ENCODE results near the gene FAM222A.

The FAM222A gene

DNA sequence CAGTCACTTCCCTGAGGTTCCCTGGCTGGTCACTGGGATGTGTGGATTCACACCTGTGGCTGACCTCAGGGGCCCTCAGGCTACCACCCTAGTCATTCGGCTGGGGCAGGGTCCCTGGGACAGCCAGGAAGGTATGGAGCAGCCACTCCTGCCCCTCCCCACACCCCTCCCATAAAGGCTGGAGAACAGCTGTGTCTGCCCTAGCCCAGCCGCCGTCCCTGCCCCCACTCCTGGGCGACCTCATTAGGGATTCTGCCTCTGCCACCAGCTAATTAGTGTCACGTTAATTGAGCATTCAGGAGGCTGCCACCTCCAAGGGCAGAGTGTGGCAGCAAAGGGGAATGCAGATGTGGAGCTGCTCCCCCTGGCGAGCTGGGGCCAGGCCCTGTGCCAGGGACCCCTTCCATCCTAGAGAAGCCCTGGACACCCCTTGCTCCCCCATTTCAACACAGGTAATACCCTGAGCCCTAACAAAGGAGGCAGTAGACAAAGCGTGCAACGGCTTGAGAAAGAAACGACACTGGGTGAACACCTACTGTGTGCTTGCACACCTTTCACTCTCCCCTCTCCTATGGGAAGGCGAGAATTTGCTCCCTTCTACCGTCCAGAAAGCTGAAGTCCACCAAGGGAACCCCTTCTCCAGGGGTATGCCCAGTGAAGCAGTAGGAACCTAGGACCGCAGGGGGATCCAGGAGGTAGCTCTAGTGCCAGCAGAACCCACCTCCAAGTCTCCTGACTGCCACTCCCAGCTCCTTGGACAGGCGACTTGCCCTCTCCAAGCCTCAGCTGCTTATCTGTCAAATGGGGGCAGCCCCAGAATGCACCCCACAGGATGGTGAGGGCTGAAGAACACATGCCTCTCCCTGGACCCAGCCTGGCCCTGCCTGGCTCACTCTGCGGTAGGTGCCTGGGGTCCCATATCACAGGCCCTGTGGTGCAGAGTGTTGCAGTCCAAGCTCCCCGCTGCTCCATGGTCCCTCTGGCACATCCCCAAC is 45.1 kb downstream of the FAM222A start:
- DNase-seq (ENCODE audit: low read depth in 2 of 2): no peak

DNA sequence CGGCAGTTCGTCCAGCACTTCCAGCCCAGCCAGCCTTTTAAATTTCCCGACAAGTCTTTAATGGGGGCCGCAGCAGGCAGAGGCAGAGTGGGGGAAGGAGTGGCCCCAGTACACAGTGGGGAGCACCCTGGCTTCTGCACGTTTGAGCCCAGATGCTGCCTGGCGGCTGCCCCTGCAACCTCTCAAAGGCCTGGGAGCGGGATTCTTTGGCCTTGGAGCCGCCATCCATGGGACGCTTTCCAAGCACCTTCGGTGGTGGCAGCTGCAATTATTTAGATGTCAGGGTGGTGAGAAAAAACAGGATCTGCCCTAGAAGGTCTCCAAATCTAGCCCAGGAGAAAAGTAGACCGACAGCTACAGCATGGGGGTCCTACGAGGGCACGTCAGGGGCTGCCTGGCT is 46.0 kb downstream of the FAM222A start:
- DNase-seq (ENCODE audit: low read depth in 2 of 2): no peak

DNA sequence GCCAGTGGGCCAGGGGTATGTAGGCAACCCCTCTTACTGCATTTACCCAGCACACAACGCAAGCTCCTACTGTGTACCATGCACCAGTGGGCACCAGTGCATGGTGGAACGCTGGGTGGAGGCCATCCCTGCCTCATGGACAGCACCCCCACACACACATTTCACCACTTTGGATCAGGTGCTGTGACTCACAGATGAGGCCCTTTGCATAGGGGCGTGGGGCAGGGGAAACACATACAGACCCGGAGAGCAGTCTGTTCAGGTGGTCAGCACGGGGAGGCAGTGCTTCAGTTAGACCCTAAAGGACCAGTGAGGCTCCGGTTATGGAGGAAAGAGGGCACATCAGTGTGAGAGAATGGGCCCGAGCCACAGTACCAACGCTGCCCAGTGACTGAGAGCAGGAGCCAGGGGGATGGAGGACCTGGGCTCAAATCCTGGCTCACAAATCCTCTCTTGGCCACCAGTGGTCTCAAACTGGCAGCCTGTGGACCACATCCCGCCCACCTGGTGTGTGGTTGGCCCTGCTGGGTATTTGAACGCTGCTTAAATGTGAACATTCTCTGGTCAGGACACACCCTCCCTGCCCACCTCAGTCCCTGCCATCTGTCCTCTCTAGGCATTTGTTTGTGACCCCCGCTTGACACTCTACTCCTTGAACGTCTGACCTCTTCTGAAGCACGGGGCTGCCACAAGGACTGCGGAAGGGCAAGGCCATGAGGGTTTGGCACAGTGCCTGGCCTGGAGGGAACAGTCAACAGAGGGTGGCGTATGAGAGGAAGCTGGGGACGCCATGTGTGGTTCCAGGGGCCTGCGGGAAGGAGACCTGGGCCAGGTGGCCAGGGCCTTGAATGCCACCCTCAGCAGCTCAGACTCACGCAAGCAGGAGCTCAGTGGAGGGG is 46.7 kb downstream of the FAM222A start:
- DNase-seq (ENCODE audit: low read depth in 2 of 2): no peak

DNA sequence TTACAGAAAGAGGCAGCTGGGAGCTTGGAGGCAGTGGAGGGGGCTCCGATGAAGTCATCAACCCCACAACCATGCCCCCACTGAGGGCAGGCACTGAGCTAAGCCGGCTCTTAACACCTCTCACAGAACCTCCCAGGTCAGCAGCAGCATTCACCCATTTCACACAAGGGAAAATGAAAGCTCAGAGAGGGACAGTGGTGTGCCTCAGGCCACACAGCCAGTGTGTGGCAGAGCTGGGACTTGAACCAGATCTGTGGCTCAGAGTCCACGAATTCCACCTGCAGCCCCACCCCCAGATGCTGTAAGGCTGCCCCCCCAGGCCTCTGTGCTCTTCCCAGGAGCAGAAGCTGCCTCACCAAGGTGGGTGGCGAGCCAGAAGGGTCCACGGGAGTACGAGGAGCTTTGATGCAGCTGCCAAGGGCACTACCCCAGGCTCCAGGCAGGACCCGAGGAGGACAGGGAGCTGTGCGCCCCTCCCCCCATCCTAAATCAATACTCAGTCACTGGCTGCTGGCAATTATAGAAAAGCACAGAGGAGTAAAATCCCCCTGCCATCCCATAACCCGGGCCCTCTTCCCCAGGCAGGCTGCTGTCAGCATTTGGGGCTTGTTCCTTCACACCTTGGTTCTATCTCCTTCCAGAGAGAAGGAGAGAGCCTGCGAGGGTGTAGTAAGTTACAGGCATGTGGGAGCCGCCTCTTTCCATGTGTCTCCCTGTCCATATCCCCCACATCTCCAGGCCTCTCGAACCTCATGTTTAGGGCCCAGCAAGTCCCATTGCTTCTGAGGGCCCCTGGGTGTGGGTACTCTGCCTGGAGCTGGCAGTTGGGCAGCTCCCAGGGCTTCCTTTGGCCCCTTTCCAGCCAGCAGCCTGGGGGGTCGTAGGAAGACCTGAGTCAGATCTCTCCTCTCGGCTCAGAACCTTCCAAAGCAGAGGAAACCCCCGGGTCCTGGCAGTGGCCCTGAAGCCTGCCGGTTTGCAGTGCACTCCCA is 47.6 kb downstream of the FAM222A start:
- DNase-seq (ENCODE audit: low read depth in 2 of 2): no peak

DNA sequence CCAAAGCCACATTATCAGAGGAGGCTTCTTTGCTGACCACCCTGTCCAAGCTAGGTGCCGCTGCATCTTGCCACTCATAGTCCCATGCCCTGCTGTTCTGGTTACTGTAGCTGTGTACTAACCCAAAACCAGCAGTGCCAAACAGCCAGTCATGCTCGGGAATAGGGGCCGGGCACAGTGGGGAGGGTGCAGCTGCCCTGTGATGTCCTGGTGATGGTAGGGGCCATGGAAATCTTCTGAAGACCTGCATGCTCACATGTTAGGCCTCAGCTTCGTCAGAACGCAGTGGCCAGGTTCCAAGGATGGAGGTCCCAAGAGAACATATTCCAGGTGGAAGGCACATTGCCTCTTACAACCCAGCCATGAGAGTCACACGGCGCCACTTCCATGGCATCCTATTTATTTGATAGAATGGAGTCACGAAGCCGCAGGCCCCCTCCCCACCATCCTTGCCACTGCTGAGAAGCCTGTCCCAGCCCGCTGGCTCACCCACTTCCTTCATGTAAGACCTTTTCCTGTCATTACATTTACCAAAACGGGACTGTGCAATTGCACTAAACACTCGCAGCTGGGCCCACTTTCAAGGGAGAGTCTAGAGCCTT is 48.5 kb downstream of the FAM222A start:
- no peak for DNase-seq (ENCODE audit: low read depth in 2 of 2)

DNA sequence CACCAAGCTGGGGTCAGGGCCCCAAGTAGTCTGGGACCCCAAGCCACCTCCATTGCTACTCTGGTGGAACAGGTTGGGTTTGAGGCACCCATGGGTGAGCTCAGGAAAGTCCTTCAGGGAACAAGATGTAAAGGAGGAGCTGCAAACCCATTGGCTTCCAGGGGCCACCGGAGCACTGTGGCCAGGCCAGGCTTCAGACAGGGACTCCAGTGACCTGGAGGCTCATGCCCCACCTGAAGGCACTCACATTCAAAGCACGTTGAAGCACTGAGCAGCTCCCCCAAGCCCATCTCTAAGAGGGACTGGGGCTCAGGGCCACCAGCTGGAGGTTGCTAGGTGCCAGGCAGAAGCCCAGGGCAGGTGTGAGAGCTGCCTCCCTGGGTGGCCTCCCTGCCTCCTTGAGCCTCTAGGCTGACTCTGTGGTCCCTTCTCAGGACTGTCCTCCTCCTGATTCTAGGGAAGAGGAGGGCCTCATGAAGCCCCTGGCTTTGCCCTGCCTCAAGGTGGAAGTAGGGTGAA is 49.1 kb downstream of the FAM222A start:
- no peak for DNase-seq (ENCODE audit: low read depth in 2 of 2)

DNA sequence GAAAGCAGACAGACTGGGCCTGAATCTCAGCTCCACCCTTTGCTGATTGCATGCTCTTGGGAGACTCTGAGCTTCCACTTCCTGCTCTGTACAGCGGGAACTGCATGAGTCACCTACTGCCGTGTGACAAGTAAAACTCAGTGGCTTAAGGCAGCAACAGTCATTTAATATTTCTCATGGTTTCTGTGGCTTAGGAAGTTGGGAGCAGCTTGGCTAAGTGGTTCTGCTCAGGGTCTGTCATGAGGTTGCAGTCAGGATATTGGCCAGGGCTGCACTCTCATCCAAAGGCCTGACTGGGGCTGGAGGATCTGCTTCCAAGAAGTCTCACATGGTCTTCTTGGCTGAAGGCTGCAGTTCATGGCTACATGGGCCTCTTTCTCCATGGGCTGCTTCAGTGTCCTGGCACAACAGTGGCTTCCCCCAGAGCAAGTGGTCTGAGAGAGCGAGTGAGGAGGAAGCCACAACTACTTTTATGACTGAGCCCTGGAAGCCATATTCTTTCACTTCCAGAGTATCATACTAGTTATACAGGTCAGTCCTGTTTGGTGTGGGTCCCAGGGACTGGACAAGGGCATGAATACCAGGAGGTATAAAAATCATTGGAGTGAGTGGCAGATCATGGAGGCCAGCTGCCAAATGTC is 49.7 kb downstream of the FAM222A start:
- DNase-seq (ENCODE audit: low read depth in 2 of 2): no peak

DNA sequence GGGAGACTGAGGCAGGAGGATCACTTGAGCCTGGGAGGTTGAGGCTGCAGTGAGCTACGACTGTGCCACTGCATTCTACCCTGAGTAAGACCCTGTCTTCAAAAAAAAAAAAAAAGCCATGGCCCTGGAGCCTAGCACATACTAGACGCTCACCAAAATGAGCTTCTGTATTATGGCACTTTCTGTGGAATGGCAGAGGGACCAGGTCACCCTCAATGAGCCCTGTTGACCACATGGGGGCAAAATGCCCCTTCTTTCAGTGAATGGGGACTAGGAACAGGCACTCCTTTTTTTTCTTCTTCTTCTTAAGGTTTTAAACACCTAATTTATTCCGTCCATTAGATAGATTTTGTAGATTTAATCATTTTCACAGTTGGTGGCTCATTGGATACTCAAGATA is 50.5 kb downstream of the FAM222A start:
- no peak for DNase-seq (ENCODE audit: low read depth in 2 of 2)

DNA sequence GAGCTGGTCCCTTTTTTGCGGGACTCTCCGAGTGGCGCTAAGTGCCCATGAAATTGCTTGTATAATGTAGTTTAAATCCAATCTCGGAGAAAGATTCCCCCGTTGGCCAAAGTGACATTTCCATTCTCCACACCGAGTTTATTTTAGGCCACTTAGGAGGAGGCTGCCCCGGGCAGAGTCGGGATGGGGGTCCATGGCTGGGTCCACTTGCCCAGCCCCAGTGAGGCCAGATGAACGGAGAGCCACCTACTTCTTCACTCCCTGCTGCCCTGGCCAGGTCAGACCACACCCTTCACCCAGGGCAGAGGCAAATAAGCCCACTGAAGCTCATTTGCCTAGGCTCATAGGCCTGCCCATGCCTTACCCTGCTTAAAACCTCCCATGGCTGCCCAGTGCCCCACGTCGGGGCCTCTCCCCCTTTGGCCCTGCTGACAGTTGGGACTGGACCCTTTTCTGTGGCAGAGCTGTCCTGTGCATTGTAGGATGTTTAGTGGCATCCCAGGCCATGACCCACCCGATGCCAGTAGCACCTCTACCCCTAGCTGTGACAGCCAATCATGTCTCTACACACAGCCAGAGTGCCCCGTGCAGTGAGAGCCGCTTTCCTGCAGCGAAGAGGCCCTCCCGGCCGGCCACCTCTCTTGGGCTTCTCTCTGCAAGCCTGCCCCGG is 51.3 kb downstream of the FAM222A start:
- DNase-seq (ENCODE audit: low read depth in 2 of 2): no peak

DNA sequence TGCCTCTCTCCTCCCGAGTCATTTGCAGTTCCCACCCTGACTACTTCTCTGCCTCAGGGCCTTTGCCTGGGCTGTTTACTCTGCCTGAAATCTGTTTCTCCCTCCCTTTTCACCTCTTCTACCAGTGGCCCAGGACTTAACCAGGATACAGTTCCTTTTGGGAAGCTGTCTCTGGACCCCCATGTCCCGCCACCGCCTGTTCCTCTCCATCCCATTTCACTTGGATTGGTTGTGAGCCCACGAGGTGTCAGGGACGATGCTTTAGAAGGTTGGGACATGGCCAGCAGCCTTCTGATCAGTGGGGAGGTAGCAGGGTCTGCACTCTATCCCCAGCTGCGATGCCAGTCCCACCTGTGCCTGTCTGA is 51.8 kb downstream of the FAM222A start:
- DNase-seq (ENCODE audit: low read depth in 2 of 2): no peak

DNA sequence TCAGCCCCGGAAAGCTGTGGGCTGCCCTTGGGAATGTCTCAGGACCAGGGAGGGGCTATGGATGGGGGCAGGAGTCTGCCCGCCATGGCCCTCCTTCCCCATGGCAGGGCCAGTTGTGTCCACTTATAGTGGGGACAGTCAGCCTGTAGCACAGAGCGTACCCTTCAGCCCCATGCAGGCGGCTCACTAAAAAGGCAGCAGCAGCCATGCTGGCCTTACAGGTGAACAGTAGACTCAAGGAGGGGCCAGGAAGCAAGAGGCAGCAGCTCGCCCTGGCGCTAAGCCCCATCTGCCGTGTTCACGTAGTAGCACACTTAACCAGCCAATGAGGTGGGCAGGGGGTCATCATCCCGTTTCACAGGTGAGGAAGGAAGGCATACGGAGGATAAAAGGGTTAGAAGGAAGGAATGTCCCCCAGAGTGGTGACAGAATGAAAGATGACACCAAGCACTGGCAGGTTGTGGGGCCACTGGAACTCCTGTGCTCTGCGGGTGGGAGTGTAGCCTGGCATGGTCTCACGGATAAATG is 52.7 kb downstream of the FAM222A start:
- no peak for DNase-seq (ENCODE audit: low read depth in 2 of 2)

DNA sequence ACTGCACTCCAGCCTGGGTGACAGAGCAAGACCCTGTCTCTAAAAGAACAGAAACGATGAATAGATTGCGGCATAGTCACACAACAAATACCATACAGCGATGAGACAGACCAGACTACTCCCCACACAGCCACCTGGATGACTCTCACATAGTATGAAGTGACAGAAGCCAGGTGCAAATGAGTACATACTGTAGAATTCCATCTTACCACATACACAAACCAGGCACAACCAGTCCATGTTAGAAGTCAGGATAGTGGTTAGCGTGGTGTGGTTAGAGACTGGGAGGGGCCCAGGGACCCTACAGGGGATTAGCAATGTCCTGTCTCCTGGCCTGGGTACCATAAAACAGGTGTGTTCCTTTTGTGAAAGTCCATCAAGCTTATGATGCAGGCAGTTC is 53.8 kb downstream of the FAM222A start:
- no peak for DNase-seq (ENCODE audit: low read depth in 2 of 2)

DNA sequence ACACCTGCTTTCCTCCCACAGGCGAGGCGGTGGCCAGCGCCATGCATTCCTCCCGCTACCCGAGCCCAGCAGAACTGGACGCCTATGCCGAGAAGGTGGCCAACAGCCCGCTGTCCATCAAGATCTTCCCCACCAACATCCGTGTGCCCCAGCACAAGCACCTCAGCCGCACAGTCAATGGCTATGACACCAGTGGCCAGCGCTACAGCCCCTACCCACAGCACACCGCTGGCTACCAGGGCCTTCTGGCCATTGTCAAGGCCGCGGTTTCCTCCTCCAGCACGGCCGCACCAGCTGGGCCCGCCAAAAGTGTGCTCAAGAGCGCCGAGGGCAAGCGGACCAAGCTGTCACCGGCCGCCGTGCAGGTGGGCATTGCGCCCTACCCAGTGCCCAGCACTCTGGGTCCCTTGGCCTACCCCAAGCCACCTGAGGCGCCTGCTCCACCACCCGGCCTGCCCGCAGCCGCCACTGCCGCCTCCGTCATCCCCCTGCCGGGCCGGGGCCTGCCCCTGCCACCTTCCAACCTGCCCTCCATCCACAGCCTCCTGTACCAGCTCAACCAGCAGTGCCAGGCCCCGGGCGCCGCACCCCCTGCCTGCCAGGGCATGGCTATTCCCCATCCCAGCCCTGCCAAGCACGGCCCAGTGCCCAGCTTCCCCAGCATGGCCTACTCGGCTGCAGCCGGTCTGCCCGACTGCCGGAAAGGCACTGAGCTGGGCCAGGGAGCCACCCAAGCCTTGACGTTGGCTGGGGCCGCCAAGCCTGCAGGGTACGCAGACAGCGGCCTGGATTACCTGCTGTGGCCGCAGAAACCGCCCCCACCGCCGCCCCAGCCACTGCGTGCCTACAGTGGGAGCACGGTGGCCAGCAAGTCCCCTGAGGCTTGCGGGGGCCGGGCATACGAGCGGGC is 54.6 kb downstream of the FAM222A start:
- no peak for DNase-seq (ENCODE audit: low read depth in 2 of 2)

DNA sequence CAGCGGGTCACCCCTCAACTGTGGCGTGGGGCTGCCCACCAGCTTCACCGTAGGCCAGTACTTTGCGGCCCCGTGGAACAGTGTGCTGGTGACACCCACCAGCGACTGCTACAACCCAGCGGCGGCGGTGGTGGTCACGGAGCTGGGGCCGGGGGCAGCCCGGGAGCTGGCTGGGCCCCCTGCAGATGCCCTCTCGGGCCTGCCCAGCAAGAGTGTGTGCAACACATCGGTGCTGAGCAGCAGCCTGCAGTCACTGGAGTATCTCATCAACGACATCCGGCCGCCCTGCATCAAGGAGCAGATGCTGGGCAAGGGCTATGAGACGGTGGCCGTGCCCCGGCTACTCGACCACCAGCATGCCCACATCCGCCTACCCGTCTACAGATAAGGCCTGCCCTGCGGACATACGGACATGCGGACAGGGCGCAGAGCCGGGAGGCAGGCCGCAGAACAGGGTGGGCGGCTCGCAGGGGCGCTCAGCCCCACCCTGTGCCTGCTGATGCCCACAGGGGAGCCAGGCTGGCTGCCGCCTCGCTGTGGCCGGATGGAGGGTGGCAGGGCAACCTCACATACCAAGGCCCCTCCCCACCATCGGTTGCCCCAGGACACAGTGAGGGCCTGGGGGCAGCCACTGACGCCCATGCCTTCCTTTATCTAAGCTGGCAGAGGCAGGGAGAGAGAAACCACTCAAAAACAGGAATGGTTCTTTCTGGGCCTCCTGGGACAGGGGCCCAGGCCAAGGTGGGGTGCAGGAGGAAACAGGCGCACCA is 55.5 kb downstream of the FAM222A start:
- no peak for DNase-seq (ENCODE audit: low read depth in 2 of 2)

DNA sequence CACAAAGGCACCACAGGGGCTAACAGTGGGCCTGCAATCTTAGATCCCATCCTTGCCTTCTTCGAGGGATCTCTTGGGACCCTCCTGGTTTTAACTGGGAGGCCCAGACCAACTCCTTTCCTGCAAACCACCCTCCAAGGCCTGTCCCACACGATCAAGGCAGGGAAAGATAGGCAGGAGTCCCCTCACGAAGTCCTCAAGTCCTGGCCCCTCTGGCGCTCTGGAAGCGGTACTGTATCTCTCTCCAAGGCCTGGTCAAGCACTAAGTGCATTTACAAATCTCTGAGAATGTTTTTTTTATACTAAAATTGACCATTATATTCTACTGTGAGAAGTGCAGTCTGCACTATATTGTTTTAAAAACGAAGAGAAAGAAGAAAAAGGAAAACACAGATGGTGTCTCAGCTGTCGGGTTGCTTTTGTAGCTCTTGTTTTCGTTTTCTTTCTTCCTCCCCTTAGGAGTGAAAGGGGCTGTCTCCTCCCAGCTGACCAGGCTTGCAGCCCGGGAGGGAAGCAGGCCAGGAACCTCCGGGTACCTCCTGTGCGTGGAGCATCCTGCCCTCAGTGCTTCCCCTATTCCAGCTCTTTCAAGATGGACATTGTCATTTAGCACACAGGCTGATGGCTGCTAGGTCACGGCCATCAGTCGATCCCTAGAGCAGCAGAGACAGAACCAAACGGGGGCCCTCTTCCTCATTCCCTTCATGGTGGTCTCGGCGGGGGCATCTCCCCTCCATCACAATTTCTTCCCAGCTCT is 56.7 kb downstream of the FAM222A start:
- DNase-seq (ENCODE audit: low read depth in 2 of 2): no peak

DNA sequence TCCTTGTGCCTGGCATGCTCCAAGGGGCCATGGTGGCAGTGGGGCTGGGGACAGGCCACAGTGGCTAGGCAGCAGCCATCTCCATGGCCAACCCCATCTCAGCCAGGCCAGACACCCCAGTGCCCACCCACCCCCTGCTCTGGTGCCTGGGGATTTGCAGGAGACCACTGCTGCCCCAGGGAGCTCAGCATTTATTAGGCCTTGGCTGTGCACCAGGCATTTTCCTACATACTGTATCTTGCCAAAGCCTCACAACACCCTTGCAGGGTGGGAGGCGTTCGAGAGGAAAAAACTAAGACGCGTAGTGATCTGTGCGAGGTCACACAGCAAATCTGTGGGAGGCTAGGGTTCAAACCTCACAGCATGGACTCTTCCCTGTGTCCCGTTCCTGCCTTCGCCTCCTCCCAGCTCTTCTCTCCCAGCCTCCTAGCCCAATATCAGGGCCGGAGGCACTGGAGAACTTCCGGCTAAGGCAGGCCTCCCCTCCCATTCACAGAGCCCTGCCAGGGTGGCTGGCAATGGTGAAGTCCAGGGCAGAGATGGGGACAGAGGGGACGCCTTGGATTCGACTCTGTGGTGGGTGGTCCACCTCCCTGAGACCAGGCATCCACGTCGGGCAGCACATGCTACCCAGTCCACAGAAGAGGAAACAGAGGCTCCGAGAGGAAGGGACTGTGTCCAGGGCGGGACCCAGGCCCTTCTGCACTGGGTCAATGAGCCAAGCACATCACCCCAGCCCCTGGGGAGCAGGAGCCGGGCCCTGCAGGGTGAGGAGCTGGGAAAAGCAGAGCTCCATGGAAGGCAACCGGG is 57.4 kb downstream of the FAM222A start:
- DNase-seq (ENCODE audit: low read depth in 2 of 2): no peak

Data from stimulated activated CD4-positive, alpha-beta T cell treated with anti-CD3 and anti-CD28 coated beads, Interleukin-15, amount 100 ng/mL, for 48 hours (primary cell).